Upper lobe of right lung (tissue), 1 donor: ENCODE measurements around the gene FARP1. TPM values are rescaled to one million over a fixed set of nuclear protein-coding genes. Genes with fewer than 3 reads are reported as not detected.
A peak's percentile ranks its signal among the peaks of the same experiment; 100 is the strongest.

Experiments
- ATAC-seq: fragments of 200-7000 bp; cut with Tn5 transposase; one replicate; pipeline ENCODE4 v1.9.1; 2020; ENCODE audit warnings: mild to moderate bottlenecking, moderate library complexity
- DNase-seq: peaks from one replicate; pipeline ENCODE4 v3.0.0-alpha.2; 2020
- H3K27ac ChIP-seq: fragments of 200-600 bp; one replicate; pipeline ENCODE4 v1.8.0; 2022
- H3K27me3 ChIP-seq: fragments of 200-600 bp; one replicate; pipeline ENCODE4 v1.8.0; 2022; ENCODE audit warnings: mild to moderate bottlenecking
- H3K36me3 ChIP-seq: fragments of 200-600 bp; one replicate; pipeline ENCODE4 v1.8.0; 2022
- H3K4me1 ChIP-seq: fragments of 200-600 bp; one replicate; pipeline ENCODE4 v1.8.0; 2022
- H3K4me3 ChIP-seq: fragments of 200-600 bp; one replicate; pipeline ENCODE4 v1.8.0; 2022; ENCODE audit warnings: mild to moderate bottlenecking
- H3K9me3 ChIP-seq: fragments of 200-600 bp; one replicate; pipeline ENCODE4 v1.8.0; 2022
- intact Hi-C: fragments of 100-400 bp; cut with DNase I; formaldehyde crosslinking; loops from one replicate; pipeline ENCODE4 v1.11.0; 2022
- total RNA-seq: library from RNA; stranded (reverse); fragmentation: NEBNext Ultra II Directional; extraction: Animal tissue kit (Norgen Biotek cat#: 25700); gene quantifications from one replicate; pipeline ENCODE4 v1.2.1, GENCODE V29; 2021
- TF ChIP-seq, protein P1 (sequence below): fragments of 200-600 bp; IDR thresholded peaks from one replicate; pipeline ENCODE4 v1.8.0; 2022; ENCODE audit warnings: antibody characterized with exemption
- donor health status: DM: no; HTN: yes; CAD: no; lungs with severe emphysema.

Gene FARP1
- total RNA-seq, 1 donor from 2014 or later = 95.9 TPM

DNA sequence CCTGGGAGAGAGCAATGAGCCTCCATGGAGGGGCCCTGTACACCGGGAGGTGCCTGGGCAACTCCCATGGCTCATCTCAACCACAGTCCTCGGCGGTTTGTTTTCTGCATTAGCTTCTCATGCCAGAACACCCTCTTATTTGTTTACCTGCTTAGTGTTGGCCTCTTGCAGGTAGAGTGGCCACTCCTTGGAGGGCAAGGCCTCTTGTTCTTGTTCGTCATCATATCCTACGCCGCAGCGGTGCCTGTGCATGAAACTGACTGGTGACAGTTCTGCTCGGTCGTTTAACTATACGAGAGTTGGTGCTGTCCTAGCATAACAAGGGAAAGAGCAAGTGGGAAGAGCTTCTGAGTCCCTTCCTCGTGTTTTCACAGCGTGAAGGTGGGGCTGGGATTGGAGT, 74.7 kb downstream of the FARP1 start:
- no peaks in the 10 kb centered on the region for H3K9me3 ChIP-seq
- H3K36me3 ChIP-seq = no peaks in the 10 kb centered on the region
- H3K27ac ChIP-seq = peak overlapping the region; percentile 45
- no peaks in the 10 kb centered on the region for H3K27me3 ChIP-seq
- TF ChIP-seq, protein P1, sequence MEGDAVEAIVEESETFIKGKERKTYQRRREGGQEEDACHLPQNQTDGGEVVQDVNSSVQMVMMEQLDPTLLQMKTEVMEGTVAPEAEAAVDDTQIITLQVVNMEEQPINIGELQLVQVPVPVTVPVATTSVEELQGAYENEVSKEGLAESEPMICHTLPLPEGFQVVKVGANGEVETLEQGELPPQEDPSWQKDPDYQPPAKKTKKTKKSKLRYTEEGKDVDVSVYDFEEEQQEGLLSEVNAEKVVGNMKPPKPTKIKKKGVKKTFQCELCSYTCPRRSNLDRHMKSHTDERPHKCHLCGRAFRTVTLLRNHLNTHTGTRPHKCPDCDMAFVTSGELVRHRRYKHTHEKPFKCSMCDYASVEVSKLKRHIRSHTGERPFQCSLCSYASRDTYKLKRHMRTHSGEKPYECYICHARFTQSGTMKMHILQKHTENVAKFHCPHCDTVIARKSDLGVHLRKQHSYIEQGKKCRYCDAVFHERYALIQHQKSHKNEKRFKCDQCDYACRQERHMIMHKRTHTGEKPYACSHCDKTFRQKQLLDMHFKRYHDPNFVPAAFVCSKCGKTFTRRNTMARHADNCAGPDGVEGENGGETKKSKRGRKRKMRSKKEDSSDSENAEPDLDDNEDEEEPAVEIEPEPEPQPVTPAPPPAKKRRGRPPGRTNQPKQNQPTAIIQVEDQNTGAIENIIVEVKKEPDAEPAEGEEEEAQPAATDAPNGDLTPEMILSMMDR = no peak
- intact Hi-C loops = no loop called here
- H3K4me1 ChIP-seq = peaks cover 59% of the 10 kb centered on the region
- H3K4me3 ChIP-seq = no peak overlapping the region
- DNase-seq (peak; percentile 72), ATAC-seq (peak; percentile 75)

DNA sequence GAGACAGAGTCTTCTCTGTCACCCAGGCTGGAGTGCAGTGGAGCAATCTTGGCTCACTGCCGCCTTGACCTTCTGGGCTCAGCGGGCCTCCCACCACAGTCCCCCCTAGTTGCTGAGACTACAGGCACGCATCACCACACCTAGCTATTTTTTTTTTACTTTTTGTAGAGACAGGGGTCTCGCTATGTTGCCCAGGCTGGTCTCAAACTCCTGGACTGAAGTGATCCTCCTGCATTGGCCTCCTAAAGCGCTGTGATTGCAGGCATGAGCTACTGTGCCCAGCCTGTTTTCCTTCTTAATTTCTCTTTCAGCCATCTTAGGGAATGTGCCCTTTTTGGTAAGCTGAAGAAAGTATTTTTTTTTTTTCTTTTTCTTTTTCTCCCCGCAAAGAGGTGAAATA, 76.8 kb downstream of the FARP1 start:
- ATAC-seq (no peak), DNase-seq (no peak)
- TF ChIP-seq, protein P1 = no peak
- Histone ChIP-seq H3K4me1 (peaks cover 52% of the 10 kb centered on the region), H3K36me3 (no peaks in the 10 kb centered on the region), H3K4me3 (no peak overlapping the region), H3K27me3 (no peaks in the 10 kb centered on the region), H3K27ac (no peak overlapping the region), H3K9me3 (no peaks in the 10 kb centered on the region)
- intact Hi-C loops = no loop called here

DNA sequence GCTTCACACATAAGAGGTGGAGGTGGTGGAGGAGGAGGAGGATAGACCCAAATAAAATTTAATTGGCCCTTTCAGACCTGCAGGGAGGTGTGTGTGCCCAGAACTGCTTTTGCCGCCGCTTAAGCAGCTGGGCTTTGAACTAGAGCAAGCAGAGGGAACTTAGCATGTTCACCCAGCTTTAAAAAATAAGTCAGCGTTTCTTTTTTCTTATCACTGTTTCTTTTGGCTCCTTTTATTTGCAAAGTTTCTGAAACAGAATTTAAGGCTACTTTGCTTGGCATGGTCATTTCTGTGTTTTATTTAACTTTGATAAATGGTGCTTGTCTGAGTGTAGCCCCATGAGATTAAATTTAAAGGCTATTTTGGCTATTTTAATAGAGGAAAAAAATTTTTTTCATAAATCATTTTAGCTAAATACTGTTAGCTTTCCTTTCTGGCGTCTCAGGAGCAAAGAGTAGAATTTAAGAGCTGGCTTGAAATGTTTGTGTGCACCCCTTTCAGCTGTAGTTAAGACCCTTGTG, 77.4 kb downstream of the FARP1 start:
- Histone ChIP-seq H3K4me1 (peaks cover 46% of the 10 kb centered on the region), H3K9me3 (no peaks in the 10 kb centered on the region), H3K4me3 (no peak overlapping the region), H3K36me3 (no peaks in the 10 kb centered on the region), H3K27ac (no peak overlapping the region), H3K27me3 (no peaks in the 10 kb centered on the region)
- no peak for DNase-seq
- TF ChIP-seq, protein P1 = no peak
- no peak for ATAC-seq
- intact Hi-C loops = no loop called here

DNA sequence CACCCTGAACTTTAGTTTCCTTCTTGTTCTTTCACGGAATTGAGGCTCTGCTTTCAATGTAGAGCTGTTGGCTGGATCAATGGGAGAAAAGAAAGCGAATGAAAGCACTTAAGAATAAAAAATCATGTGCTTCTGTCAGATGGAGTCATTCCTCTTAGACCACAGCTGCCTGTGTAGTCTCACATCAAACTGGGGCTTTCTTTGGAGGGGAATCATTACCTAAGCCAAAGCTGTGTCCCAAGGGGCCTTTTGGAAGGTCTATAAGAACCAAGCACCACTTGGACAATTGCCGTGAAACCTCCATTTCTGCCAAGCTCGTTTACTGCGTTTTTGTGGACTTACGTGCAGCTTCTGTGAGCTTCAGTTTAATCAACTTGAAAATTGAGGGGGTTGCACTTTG, 78.3 kb downstream of the FARP1 start:
- Histone ChIP-seq H3K4me3 (no peak overlapping the region), H3K4me1 (peaks cover 37% of the 10 kb centered on the region), H3K9me3 (no peaks in the 10 kb centered on the region), H3K27ac (no peak overlapping the region), H3K36me3 (no peaks in the 10 kb centered on the region), H3K27me3 (no peaks in the 10 kb centered on the region)
- intact Hi-C loops = no loop called here
- ATAC-seq (no peak), DNase-seq (no peak)
- TF ChIP-seq, protein P1 = no peak

DNA sequence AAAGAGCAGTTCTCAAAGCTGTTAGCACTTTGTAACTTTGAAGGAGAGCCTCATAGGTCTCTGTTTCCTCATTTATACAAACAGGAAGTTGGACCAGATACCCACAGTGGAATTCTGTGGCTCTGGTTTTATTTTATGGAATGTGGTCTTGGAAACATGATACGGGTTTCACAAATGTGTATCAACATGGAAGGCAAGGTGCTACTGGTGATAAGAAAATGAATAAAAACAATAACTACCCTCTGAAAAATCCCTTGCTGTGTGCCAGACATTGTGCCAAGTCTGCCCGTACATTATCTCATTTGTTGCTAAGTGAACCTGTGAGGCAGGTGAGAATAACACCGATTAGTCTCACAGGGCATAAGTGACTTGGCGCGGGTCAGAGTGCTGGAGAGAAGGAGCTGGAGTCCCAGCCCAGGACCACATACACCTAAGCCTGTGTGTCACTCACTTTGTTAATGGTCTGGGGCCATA, 79.2 kb downstream of the FARP1 start:
- Histone ChIP-seq H3K36me3 (no peaks in the 10 kb centered on the region), H3K27me3 (no peaks in the 10 kb centered on the region), H3K4me1 (peaks cover 30% of the 10 kb centered on the region), H3K4me3 (no peak overlapping the region), H3K27ac (no peak overlapping the region), H3K9me3 (no peaks in the 10 kb centered on the region)
- no peak for DNase-seq
- ATAC-seq = no peak
- TF ChIP-seq, protein P1 = no peak
- intact Hi-C loops = no loop called here

DNA sequence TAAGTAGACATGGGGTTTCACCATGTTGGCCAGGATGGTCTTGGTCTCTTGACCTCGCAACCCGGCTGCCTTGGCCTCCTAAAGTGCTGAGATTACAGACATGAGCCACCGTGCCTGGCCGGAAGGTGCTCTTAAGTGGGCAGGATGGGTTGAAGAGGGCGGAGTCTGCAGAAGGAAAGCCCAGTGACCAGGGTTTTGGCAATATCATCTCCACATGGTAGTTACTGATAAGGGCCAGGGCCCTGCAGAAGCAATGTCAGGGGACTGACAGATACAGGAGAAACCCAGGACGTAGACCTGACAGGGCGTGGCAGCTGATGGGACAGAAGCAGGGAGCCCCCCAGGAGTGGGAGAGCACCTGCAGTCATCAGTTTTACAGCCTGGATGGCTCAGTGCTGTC, 79.9 kb downstream of the FARP1 start:
- intact Hi-C loops = no loop called here
- H3K27me3 ChIP-seq = no peaks in the 10 kb centered on the region
- no peak overlapping the region for H3K4me3 ChIP-seq
- peaks cover 26% of the 10 kb centered on the region for H3K4me1 ChIP-seq
- no peaks in the 10 kb centered on the region for H3K9me3 ChIP-seq
- no peaks in the 10 kb centered on the region for H3K36me3 ChIP-seq
- no peak overlapping the region for H3K27ac ChIP-seq
- TF ChIP-seq, protein P1 = no peak
- DNase-seq (no peak), ATAC-seq (no peak)
